K562 (cell line): ENCODE measurements around the gene CACNA1S. TPM values are rescaled to one million over a fixed set of nuclear protein-coding genes. Genes with fewer than 3 reads are reported as not detected.

Source experiments
- AFF1 ChIP-seq, 2 experiments: fragments of 450-650 bp; IDR thresholded peaks; 2 replicates each; pipeline ENCODE4 v1.6.1; 2018; ENCODE audit warnings: mild to moderate bottlenecking in 2 of 2, low read depth in 1 of 2; ENCODE audit not compliant: partially characterized antibody in 2 of 2
- CCAR2 ChIP-seq: fragments of 200-400 bp; formaldehyde crosslinking; IDR thresholded peaks from 2 replicates; pipeline ENCODE4 v1.6.1; 2017; ENCODE audit warnings: mild to moderate bottlenecking, low read depth, low read length
- FOXJ2 ChIP-seq: fragments of 200-800 bp; sonication (Bioruptor generic); IDR thresholded peaks from 2 replicates; pipeline ENCODE4 v1.6.1; 2016; ENCODE audit warnings: missing genetic modification characterization, missing compliant biosample characterization
- NFYB ChIP-seq: IDR thresholded peaks from 2 replicates; pipeline ENCODE4 v1.6.1; 2011; ENCODE audit warnings: mild to moderate bottlenecking, moderate library complexity; ENCODE audit not compliant: insufficient read length; ENCODE audit errors: extremely low read depth
- PCBP1 ChIP-seq: fragments of 200-400 bp; formaldehyde crosslinking; IDR thresholded peaks from 2 replicates; pipeline ENCODE4 v1.6.1; 2018; ENCODE audit warnings: mild to moderate bottlenecking, low read depth, low read length; ENCODE audit not compliant: poor library complexity, severe bottlenecking
- TFE3 ChIP-seq: fragments of 450-650 bp; formaldehyde crosslinking; IDR thresholded peaks from 2 replicates; pipeline ENCODE4 v1.4.0; 2020; ENCODE audit warnings: mild to moderate bottlenecking, mixed read lengths
- TOE1 ChIP-seq, 2 experiments: fragments of 450-650 bp in 1 of 2; sonication (generic) in 1 of 2; formaldehyde crosslinking in 1 of 2; IDR thresholded peaks; 2 replicates each; pipeline versions ENCODE4 v1.7.1 to v1.8.0; 2016 to 2022; ENCODE audit warnings: borderline replicate concordance in 2 of 2, mild to moderate bottlenecking in 2 of 2, antibody characterized with exemption in 1 of 2, inconsistent platforms in 1 of 2, low read depth in 1 of 2, missing genetic modification reagents in 1 of 2, moderate library complexity in 1 of 2
- ZNF212 ChIP-seq: fragments of 450-650 bp; formaldehyde crosslinking; IDR thresholded peaks from 2 replicates; pipeline ENCODE4 v1.4.0; 2020; ENCODE audit warnings: mild to moderate bottlenecking
- ZNF263 ChIP-seq: sonication (generic); formaldehyde crosslinking; IDR thresholded peaks from 2 replicates; pipeline ENCODE4 v1.8.0; 2022; ENCODE audit warnings: mild to moderate bottlenecking, missing genetic modification reagents, borderline replicate concordance
- ZNF324 ChIP-seq: fragments of 250-450 bp; sonication (Bioruptor Pico); IDR thresholded peaks from 2 replicates; pipeline ENCODE4 v1.4.0; 2020; ENCODE audit warnings: mild to moderate bottlenecking
- ZNF586 ChIP-seq: fragments of 450-650 bp; formaldehyde crosslinking; conservative IDR thresholded peaks from 2 replicates; pipeline ENCODE4 v1.4.0; 2020; ENCODE audit warnings: mild to moderate bottlenecking, moderate library complexity
- polyA plus RNA-seq, 8 experiments: library from polyadenylated mRNA; depleted of rRNA in 4 of 8; stranded (reverse) in 5 of 8; unstranded in 3 of 8; fragments of >200 nt; fragmentation: Nextera tagmentation in 2 of 8; fragmentation: Illumina TruSeq in 1 of 8; extraction: Ambion mirVana in 2 of 8; extraction: Trizol in 1 of 8; gene quantifications; 2 replicates each; pipeline versions ENCODE4 v1.2.1 to v1.2.3, GENCODE V29; 2011 to 2014; ENCODE audit warnings: inconsistent platforms in 1 of 8, missing spikeins in 1 of 8
- total RNA-seq, 7 experiments: library from RNA; depleted of rRNA in 6 of 7; stranded (reverse); fragments of >200 nt in 6 of 7; fragmentation: Illumina TruSeq in 2 of 7; extraction: Trizol in 2 of 7; gene quantifications; 2 replicates each; pipeline versions ENCODE4 v1.2.1 to v1.2.3, GENCODE V29; 2011 to 2021; ENCODE audit warnings: low replicate concordance in 1 of 7
- TF ChIP-seq, protein P1 (sequence below): fragments of 250-450 bp; sonication (Bioruptor Pico); IDR thresholded peaks from 2 replicates; pipeline ENCODE4 v1.8.0; 2021; ENCODE audit warnings: moderate library complexity, mild to moderate bottlenecking, inconsistent platforms
- TF ChIP-seq, protein P2 (sequence below): IDR thresholded peaks from 2 replicates; pipeline ENCODE4 v1.6.1; 2014; ENCODE audit warnings: antibody characterized with exemption

The CACNA1S gene
- total and polyA plus RNA-seq, 9 of the 15 experiments (the other 6 are each of a cell fraction or from before 2014, with no cell fraction given): not detected

DNA sequence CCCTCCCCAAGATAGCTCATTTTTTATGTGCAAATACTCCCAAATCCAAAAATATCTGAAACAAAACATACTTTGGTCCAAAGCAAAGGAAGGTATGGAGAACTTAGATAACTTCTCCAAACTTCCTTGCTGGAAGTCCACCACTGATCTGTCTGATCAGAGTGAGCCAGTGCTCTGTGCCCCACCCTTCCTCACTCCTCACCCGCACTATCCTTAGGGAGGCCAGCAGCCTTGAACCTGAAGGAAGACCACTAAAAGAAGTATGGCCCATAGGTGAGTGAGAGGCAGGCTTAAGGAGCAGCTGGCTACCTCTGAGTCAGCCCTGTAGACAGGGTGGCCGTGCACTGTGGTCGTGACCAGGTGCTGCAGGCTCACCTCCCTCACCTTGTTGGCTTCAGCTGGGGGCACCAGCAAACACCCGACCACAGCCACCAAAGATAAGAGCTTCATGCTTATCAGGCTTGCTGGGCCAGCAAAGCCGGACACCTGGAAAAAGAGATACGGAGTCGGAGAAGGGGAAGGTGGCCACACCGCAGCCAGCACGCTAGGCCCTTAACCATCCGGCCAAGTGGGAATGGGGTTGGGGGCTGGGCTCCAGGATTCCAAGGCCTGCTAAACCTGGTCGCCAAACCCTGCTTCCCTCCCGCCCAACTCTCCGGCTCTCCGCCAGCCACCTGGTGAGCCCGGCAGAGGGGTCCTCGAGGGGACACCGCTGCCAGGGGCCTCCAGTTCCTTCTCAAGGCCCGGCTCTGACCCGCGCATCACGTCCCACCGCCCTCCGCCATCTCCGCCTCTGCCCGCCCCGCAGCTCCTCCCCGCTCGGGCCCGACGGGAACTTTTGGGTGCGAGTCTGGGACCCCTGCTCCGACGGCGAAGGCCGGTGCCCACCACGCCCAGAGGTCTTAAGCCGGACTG, 41.5 kb upstream of the CACNA1S start (continued):
- TF ChIP-seq TOE1 (IDR thresholded peaks at IDR 0.05; ENCODE audit: borderline replicate concordance) (peak; percentile 53; the same call in 1 of the 2 replicates), TOE1 (CRISPR knock-in tag; IDR thresholded peaks at IDR 0.05; ENCODE audit: borderline replicate concordance, low read depth) (no peak), AFF1 (IDR thresholded peaks at IDR 0.05; ENCODE audit: low read depth in 1 of 2, partially characterized antibody in 2 of 2) (peak in 1 of 2 experiments; percentile 56), ZNF263 (CRISPR knock-in tag) (no peak; the same call in 1 of the 2 replicates), ZNF586 (no peak), FOXJ2 (tag) (no peak), TFE3 (CRISPR knock-in tag) (no peak), NFYB (no peak), ZNF324 (CRISPR knock-in tag) (no peak), PCBP1 (peak; percentile 60), CCAR2 (no peak), ZNF212 (CRISPR knock-in tag) (no peak)
- TF ChIP-seq, protein P1, sequence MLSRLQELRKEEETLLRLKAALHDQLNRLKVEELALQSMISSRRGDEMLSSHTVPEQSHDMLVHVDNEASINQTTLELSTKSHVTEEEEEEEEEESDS: no peak
- TF ChIP-seq, protein P2, sequence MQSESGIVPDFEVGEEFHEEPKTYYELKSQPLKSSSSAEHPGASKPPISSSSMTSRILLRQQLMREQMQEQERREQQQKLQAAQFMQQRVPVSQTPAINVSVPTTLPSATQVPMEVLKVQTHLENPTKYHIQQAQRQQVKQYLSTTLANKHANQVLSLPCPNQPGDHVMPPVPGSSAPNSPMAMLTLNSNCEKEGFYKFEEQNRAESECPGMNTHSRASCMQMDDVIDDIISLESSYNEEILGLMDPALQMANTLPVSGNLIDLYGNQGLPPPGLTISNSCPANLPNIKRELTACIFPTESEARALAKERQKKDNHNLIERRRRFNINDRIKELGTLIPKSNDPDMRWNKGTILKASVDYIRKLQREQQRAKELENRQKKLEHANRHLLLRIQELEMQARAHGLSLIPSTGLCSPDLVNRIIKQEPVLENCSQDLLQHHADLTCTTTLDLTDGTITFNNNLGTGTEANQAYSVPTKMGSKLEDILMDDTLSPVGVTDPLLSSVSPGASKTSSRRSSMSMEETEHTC: no peak
